Measurements from ENCODE around the gene HOXA6. TPM values are rescaled to one million over a fixed set of nuclear protein-coding genes. Genes with fewer than 3 reads are reported as not detected.

The HOXA6 gene
- total and polyA plus RNA-seq, 10 of the 15 experiments (the other 5 are each of a cell fraction or from before 2014, with no cell fraction given): 0.08 TPM; not detected in 9

- TF ChIP-seq ZBTB40 (IDR thresholded peaks at IDR 0.05; ENCODE audit: borderline replicate concordance) (no peak), PAX5 (IDR thresholded peaks at IDR 0.05; ENCODE audit: borderline replicate concordance, low read depth, low read length) (no peak), SIN3A (IDR thresholded peaks at IDR 0.05; ENCODE audit: low read depth, low read length) (no peak), RELB (IDR thresholded peaks at IDR 0.05; ENCODE audit: low read depth) (no peak), BMI1 (IDR thresholded peaks at IDR 0.05; ENCODE audit: borderline replicate concordance) (no peak), RFX5 (IDR thresholded peaks at IDR 0.05; ENCODE audit: low read depth, low read length) (no peak), NR2F1 (conservative IDR thresholded peaks at IDR 0.05) (no peak), IKZF2 (IDR thresholded peaks at IDR 0.05) (no peak), ZNF592 (IDR thresholded peaks at IDR 0.05) (no peak), MYC (IDR thresholded peaks at IDR 0.05; ENCODE audit: insufficient read depth, insufficient read length, insufficient replicate concordance, low read length, severe bottlenecking) (no peak)
- TF ChIP-seq, protein P1, sequence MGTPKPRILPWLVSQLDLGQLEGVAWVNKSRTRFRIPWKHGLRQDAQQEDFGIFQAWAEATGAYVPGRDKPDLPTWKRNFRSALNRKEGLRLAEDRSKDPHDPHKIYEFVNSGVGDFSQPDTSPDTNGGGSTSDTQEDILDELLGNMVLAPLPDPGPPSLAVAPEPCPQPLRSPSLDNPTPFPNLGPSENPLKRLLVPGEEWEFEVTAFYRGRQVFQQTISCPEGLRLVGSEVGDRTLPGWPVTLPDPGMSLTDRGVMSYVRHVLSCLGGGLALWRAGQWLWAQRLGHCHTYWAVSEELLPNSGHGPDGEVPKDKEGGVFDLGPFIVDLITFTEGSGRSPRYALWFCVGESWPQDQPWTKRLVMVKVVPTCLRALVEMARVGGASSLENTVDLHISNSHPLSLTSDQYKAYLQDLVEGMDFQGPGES (IDR thresholded peaks at IDR 0.05): no peak
- H3K4me2 ChIP-seq (ENCODE audit: control insufficient read depth, insufficient read depth): no peak overlapping the region
- H3K79me2 ChIP-seq (ENCODE audit: control insufficient read depth, insufficient read depth, low read length): no peaks in the 10 kb centered on the region
- no TSS peak for BruUV-seq (replicated peaks)
- FAIRE-seq (no peak), DNase-seq (ENCODE audit: low read depth, low spot score) (no peak), ATAC-seq (no peak)
- ChIA-PET RAD21 (ENCODE audit: unreplicated experiment) (no interaction called here), CTCF (no interaction called here), SMC1A (ENCODE audit: uncharacterized antibody, unreplicated experiment) (no interaction called here), POLR2A (no interaction called here)
- no peaks in the 10 kb centered on the region; the same call in 2 of the 3 replicates for H3K9me3 ChIP-seq (replicated peaks; ENCODE audit: control insufficient read depth, insufficient read depth, low read length)
- intact Hi-C loops (cut with micrococcal nuclease; ENCODE audit: unreplicated experiment) (no loop called here), in situ Hi-C loops (cut with MboI) (no loop called here)
- H4K20me1 ChIP-seq (ENCODE audit: control insufficient read depth, insufficient read depth): no peaks in the 10 kb centered on the region
- 9% methylated on average over 3 of the region's 3 CpGs for WGBS (ENCODE audit: insufficient coverage, insufficient replicate concordance, low lambda C conversion rate, missing lambda C conversion rate)
- no peak overlapping the region for H3K27ac ChIP-seq (ENCODE audit: control insufficient read depth, insufficient read depth)
- H3K4me3 ChIP-seq: no peak overlapping the region
- peaks cover 12 to 17% of the 10 kb centered on the region in 2 experiments for H3K27me3 ChIP-seq (replicated peaks in 1 of 2; ENCODE audit: control insufficient read depth in 2 of 2, insufficient read depth in 2 of 2, low read length in 1 of 2)
- no peaks in the 10 kb centered on the region for H3K4me1 ChIP-seq (ENCODE audit: control insufficient read depth, insufficient read depth, low read length)
- H3K9ac ChIP-seq (ENCODE audit: control insufficient read depth, insufficient read depth, low read length): no peak overlapping the region
- H2AFZ ChIP-seq (ENCODE audit: control insufficient read depth, low read depth, low read length): no peak overlapping the region
- no peaks in the 10 kb centered on the region for H3K36me3 ChIP-seq (ENCODE audit: control insufficient read depth in 2 of 2, insufficient read depth in 2 of 2, low read length in 1 of 2)
Observed at GRCh38 chr7:27176524-27176845, 28.9 kb upstream of the HOXA6 start.

Measured in GM12878 (cell line).